ENCODE data around the gene ASMTL.
"Not testable (repeated sequence)": the region's sequence is repeated elsewhere in the genome, so short reads cannot be mapped to it uniquely, and the experiment has no call there.

ASMTL gene

GRCh38 chrX:1453951-1454785, 1.5 kb upstream of the ASMTL start:
- DNase-seq (ENCODE audit: low read depth in 2 of 2) = peak; percentile 87 to 94

- no peak for DNase-seq (ENCODE audit: low read depth in 2 of 2)
Observed at GRCh38 chrX:1453395-1453783, 680 bp upstream of the ASMTL start.

- no peak for DNase-seq (ENCODE audit: low read depth in 2 of 2)
Observed at GRCh38 chrX:1451661-1452515, 821 bp downstream of the ASMTL start.

- DNase-seq (ENCODE audit: low read depth in 2 of 2) = no peak
Observed at GRCh38 chrX:1451251-1451660, 1.5 kb downstream of the ASMTL start.

- no peak for DNase-seq (ENCODE audit: low read depth in 2 of 2)
Observed at GRCh38 chrX:1450361-1451161, 2.1 kb downstream of the ASMTL start.

- DNase-seq (ENCODE audit: low read depth in 2 of 2) = no peak
Observed at GRCh38 chrX:1449823-1450149, 2.9 kb downstream of the ASMTL start.

GRCh38 chrX:1449036-1449822, 3.5 kb downstream of the ASMTL start:
- no peak for DNase-seq (ENCODE audit: low read depth in 2 of 2)

- DNase-seq (ENCODE audit: low read depth in 2 of 2) = not testable (repeated sequence)
Observed at GRCh38 chrX:1448573-1449001, 4.1 kb downstream of the ASMTL start.

GRCh38 chrX:1447969-1448572, 4.6 kb downstream of the ASMTL start:
- not testable (repeated sequence) for DNase-seq (ENCODE audit: low read depth in 2 of 2)

- DNase-seq (ENCODE audit: low read depth in 2 of 2) = not testable (repeated sequence)
Observed at GRCh38 chrX:1446984-1447968, 5.4 kb downstream of the ASMTL start.

- DNase-seq (ENCODE audit: low read depth in 2 of 2) = no peak
Observed at GRCh38 chrX:1444561-1445500, 7.9 kb downstream of the ASMTL start.

- no peak for DNase-seq (ENCODE audit: low read depth in 2 of 2)
Observed at GRCh38 chrX:1443496-1444075, 9.1 kb downstream of the ASMTL start.

GRCh38 chrX:1442724-1443367, 9.9 kb downstream of the ASMTL start:
- no peak for DNase-seq (ENCODE audit: low read depth in 2 of 2)

- no peak for DNase-seq (ENCODE audit: low read depth in 2 of 2)
Observed at GRCh38 chrX:1442016-1442665, 10.6 kb downstream of the ASMTL start.

GRCh38 chrX:1440506-1440905, 12.2 kb downstream of the ASMTL start:
- no peak for DNase-seq (ENCODE audit: low read depth in 2 of 2)

- DNase-seq (ENCODE audit: low read depth in 2 of 2) = no peak
Observed at GRCh38 chrX:1435241-1435895, 17.3 kb downstream of the ASMTL start.

GRCh38 chrX:1434871-1435240, 17.9 kb downstream of the ASMTL start:
- DNase-seq (ENCODE audit: low read depth in 2 of 2) = no peak
